GM13976 (cell line): ENCODE data around the gene CERS6.
"Not testable (repeated sequence)": the region's sequence is repeated elsewhere in the genome, so short reads cannot be mapped to it uniquely, and the experiment has no call there.

ENCODE experiments used
- DNase-seq: peaks from one replicate; pipeline ENCODE4 v3.0.0; 2012; ENCODE audit warnings: low spot score
- CTCF ChIP-seq: IDR thresholded peaks from 2 replicates; pipeline ENCODE4 v1.5.1; 2012; ENCODE audit warnings: borderline replicate concordance, mild to moderate bottlenecking; ENCODE audit not compliant: insufficient read depth; ENCODE audit errors: extremely low read depth, missing control alignments, control extremely low read depth
- in situ Hi-C: fragments of 300-500 bp; cut with MboI; formaldehyde crosslinking; loops from one replicate; pipeline ENCODE4 v1.12.0; 2022; ENCODE audit warnings: low sequenced_read_pairs, mixed read lengths, inconsistent platforms; ENCODE audit not compliant: unreplicated experiment

Gene CERS6

DNA sequence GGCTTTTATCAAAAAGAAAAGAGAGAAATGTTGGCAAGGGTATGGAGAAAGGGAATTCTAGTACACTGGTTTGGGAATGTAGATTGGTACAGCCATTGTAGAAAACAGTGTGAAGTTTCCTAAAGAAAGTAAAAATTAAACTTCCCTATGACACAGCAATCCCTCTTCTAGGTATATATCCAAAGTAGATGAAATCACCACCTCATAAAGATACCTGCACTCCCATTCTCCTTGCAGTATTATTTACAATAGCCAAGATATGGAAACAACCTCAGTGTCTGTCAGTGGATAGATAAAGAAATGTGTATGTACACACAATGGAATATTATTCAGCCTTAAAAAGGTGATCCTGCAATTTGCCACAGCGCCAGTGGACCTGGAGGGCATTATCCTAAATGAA is 199.1 kb downstream of the CERS6 start:
- DNase-seq, result no peak
- in situ Hi-C loops, result no loop called here
- TF ChIP-seq CTCF, result no peak

DNA sequence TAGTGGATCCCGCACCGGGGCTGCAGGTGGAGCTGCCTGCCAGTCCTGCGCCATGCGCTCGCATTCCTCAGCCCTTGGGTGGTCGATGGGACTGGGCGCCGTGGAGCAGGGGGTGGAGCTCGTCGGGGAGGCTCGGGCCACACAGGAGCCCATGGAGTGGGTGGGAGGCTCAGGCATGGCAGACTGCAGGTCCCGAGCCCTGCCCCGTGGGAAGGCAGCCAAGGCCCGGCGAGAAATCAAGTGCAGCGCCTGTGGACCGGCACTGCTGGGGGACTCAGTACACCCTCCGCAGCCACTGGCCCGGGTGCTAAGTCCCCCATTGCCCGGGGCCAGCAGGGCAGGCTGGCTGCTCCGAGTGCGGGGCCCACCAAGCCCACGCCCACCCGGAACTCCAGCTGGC is 201.3 kb downstream of the CERS6 start:
- DNase-seq, in situ Hi-C loops: not testable (repeated sequence)

DNA sequence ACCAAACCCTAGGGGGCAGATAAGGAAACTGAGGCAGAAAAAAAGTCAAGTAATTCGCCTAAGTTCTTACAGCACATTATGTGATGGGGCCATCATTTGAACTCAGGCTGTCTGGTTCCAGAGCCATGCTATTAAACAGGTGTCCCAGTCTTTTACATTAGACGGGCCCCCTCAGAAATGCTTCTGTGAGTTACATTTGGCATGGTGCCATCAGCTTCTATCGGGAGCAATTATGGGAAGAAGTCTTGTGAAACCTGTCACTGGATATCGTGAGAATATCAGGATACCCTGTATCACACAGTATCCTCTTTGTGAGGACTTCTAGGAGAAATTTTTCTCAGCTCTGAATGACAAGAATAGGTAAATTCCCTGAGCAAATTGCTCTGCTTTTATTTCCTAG is 202.6 kb downstream of the CERS6 start:
- no peak for DNase-seq
- in situ Hi-C loops, result no loop called here
- no peak for TF ChIP-seq CTCF

- in situ Hi-C loops, result no loop called here
- no peak for DNase-seq
- TF ChIP-seq CTCF, result no peak
Observed at GRCh38 chr2:168660870-168661862, 205.1 kb downstream of the CERS6 start.

- in situ Hi-C loops, result no loop called here
- no peak for DNase-seq
- no peak for TF ChIP-seq CTCF
Observed at GRCh38 chr2:168661863-168662256, 205.8 kb downstream of the CERS6 start.

DNA sequence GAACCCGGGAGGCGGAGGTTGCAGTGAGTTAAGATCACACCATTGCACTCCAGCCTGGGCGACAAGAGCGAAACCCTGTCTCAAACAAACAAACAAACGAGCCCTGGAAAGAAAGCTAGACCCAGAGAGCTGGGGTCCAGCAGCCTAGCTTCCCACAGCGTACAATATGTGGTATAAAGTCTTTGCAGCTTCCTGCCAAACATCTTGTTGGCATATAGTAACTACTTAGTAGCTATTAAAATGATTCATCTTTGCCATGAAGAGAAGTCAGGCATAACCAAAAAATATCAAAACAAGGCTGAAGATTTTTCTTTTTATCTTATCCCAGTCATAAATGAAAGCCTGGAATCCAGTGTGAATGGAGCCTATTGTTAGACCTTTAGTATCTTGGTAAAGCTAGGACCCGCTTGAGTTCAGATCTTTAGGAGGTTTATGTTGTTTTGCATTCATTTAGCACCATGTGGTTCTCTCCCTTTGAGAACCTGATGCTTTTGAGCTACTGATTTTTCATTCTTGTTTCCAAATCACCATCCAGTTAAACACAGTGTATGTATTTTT is 206.7 kb downstream of the CERS6 start:
- TF ChIP-seq CTCF, result no peak
- in situ Hi-C loops, result no loop called here
- no peak for DNase-seq

DNA sequence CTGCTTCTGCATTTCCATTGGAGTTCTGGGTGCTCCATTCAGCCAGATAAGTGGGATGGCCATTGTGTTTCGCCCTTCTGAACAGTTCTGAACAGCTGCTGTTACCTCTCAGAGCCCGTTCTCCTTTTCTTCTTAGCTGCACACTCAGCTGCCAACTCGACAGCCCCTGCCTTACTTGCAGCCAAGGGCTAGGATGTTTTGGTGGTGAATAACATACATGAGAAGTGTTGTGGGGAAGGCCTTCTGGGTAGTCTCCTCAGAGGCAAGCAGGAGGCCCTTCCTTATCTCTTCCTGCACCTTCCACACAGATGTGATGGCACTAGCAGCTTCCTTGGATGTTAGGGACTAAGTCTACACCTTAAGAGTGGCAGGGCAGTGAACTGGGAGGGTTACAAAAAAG is 207.9 kb downstream of the CERS6 start:
- no peak for DNase-seq
- in situ Hi-C loops, result no loop called here

DNA sequence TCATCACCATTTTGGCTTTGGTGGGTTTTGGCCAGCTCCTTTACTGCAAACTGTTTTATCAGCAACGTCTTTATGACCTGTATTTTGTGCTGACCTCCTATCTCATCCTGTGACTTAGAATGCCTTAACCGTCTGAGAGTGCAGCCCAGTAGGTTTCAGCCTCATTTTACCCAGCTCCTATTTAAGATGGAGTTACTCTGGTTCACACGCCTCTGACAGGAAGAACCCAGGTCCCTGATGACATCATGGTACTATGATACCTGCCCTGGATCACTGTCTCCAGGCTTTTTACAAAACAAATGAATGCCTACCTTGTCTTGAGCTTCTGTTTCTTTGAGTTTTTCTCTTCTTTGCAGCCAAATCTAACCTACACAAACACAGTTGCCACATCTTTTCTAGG is 208.6 kb downstream of the CERS6 start:
- DNase-seq, in situ Hi-C loops: not testable (repeated sequence)

More for the DNA sequence above, 207.9 kb downstream of the CERS6 start:
- TF ChIP-seq CTCF, result no peak
